GM18519 (cell line): ENCODE measurements around the gene PDE7B.
"Not testable (repeated sequence)": the region's sequence is repeated elsewhere in the genome, so short reads cannot be mapped to it uniquely, and the experiment has no call there.

ENCODE experiments used
- ATAC-seq: cut with Tn5 transposase; IDR thresholded peaks from one replicate; pipeline ENCODE4 v1.9.1; 2021; ENCODE audit warnings: mild to moderate bottlenecking, moderate library complexity; ENCODE audit not compliant: unreplicated experiment, low FRiP score

PDE7B gene

DNA sequence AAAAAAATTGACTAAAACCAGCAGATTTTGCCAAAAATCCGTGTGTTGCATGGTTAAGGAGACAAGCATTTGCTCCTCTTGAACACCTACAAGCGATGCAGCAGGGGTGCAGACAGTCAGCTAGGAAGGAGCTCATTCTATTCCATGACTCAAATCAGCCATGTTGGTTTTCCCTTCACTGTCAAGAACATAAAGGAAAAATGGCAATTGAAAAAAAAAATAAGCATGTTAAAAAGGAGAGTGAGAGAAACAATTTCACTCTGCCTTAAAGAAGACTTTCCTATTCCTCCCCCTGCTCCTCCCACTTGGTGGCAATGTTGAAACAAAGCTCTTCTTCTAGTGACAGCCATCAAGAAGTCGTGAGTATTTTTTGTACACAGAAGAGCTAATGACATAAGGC is 283.2 kb downstream of the PDE7B start:
- ATAC-seq, result no peak

DNA sequence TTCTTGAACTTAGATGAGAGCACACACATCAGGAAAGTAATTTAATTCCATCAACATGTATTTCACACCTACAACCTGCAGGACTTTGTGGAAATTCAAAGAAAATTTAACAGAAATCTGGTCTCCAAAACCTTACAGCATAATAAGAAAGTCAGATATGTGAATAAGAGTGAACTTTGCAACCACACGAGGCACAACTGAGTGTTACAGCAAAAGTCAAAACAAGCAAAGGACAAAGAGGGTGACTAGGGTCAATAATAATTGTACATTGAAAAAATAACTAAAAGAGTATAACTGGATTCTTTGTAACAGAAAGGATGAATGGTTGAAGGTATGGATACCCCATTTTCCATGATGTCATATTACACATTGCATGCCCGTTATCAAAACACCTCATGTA is 284.8 kb downstream of the PDE7B start:
- ATAC-seq, result no peak

DNA sequence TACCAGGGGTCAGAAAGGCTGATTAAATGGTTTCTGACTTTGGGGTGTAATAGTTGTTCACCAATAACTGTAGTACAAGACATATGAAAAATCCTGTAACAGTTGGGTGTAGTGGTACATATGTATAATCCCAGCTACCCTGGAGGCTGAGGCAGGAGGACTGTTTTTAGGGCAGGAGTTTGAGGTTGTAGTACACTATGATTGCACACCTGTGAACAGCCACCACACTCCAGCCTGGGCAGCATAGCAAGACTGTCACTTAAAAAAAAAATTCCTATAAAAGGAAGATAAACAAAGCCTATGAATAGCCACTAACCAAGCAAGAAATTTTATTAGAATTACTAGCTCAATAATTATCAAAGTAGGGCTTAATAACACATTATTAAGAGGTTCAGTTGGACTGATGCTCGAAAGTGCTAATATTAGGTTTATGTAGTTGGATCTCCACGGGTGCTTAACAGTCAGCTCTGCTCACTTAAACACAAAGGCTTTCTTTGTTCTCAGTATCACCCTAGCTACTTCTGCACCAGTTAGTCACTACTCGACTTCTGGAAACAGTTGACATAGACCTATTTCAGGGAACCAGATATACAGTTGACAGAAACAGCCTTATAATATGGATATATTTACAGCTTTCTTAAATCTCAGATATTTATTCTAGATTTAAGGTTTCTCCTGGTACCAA is 285.6 kb downstream of the PDE7B start:
- no peak for ATAC-seq

DNA sequence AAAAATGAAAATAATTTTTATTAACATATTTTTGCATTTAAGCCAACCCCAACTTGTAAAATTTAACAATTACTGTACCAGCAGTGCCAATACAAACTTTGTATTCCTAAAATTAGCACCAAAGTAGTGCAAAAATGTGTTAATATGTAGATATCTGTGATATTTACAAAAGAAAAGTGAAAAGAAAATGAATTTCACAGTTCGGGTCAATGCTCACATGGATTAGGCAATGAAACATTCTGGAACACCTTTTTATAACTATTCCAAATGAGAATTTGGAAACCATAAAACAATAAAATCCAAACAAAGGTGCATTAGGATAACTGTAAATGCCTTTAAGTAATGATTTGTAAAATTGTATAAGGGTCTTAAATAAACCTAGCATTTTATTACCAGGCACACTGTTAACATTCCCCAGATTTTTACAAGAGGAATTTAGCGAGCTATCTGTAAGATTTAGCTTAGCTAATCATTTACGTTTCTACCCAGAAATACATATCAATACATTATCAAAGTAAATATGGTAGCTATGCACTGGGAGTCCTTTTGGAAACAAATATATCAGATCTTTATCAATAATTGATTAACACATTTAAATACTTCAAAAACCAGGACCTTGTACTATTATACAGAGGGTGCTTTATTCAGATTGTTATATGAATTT is 286.4 kb downstream of the PDE7B start:
- no peak for ATAC-seq

DNA sequence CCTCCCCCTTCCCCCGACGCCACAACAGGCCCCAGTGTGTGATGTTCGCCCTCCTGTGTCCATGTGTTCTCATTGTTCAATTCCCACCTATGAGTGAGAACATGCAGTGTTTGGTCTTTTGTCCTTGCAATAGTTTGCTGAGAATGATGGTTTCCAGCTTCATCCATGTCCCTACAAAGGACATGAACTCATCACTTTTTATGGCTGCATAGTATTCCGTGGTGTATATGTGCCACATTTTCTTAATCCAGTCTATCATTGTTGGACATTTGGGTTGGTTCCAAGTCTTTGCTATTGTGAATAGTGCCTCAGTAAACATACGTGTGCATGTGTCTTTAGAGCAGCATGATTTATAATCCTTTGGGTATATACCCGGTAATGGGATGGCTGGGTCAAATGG is 287.6 kb downstream of the PDE7B start:
- not testable (repeated sequence) for ATAC-seq

DNA sequence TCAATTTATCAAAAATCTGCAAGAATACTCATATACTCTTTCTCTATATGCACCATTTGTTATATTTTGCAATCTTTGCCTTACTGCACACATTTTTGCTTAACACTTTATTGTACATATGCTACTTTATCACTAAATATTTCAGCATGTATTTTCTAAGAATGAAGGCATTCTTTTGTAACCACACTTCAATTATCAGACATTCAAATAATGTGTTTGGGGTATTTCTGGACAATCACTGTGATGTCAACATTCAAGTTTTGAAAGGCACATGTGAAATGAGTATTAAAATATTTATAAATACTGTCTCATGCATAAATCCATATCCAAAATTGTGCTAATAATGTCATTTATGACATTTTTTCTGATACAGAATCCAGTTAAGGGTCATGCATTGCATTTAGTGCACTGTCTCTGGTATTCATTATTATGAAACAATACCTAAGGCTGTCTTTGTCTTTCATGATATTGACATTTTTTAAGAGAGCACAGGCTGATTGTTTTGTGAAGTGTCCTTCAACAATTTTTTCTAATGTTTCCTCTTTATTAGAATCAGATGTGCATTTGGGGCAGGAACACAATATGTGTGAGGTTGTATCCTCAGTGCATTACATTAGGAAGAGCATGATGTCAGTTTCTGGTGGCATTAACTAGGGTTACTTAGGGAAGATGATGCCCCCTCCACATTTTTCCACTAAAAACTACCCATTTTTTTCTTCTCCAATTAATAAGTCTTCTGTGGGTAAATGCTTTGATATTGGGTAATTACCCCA is 292.9 kb downstream of the PDE7B start:
- ATAC-seq, result no peak

DNA sequence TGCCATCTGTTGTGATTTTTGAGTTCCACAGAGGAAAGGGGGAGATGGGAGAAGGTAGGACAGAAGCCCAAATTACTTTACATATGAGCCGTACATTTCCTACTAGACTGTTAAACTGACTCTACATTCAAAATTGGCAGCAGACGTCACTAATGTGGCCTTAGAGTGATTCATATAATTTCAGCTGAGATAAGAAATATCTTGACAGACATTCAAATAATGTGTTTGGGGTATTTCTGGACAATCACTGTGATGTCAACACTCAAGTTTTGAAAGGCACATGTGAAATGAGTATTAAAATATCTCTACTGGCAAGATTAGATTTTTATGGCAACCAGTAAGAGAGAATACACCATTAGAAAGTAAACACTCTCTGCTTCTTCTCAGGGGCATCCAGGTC is 294.6 kb downstream of the PDE7B start:
- no peak for ATAC-seq

DNA sequence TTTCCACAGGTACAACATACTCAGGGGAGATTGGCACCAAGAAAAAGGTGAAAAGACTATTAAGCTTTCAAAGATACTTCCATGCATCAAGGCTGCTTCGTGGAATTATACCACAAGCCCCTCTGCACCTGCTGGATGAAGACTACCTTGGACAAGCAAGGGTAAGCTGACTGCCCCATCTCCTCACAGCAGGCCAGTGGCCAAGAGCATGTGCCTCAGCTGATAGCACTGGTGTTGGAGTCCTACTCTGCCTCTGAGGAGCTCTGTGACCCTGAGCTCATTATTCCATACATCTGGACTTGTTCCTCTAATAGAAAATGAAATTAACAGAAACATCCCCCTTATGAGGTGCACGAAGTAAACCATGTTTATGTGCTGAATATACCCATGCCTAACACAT is 295.8 kb downstream of the PDE7B start:
- no peak for ATAC-seq

DNA sequence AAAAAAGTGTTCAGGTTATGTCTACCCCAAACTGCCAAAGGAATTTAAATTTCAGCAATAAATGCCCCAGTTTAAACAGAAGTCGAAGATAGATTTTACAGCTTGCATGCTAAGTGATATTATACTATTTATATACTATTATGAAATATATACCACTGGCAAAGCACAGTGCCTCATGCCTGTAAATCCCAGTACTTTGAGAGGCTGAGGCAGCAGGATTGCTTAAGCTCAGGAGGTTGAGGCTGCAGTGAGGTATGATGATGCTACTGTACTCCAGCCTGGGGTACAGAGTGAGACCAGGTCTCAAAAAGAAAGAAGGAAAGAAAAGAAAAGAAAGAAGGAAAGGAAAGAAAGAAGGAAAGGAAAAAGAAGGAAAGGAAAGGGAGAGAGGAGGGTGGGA is 296.6 kb downstream of the PDE7B start:
- no peak for ATAC-seq

DNA sequence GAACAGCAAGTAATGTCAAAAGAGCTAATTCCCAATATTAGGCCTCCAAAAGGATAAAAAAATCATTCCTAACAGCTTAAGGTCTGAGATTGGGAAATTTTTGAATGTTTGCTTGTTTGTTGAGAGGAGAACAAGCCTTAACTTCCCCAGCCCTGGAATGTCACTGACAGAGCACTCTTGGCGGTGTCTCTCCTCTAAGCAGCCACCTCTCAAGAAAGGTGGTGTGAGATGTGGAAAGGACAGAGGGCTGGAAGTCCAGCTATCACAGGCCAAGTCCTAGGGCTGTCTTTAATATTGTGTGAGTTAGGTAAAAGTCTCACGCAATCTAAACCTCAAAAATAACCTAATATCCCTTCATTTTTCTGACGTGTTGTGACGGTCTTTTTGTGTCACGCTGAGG is 297.0 kb downstream of the PDE7B start:
- no peak for ATAC-seq

DNA sequence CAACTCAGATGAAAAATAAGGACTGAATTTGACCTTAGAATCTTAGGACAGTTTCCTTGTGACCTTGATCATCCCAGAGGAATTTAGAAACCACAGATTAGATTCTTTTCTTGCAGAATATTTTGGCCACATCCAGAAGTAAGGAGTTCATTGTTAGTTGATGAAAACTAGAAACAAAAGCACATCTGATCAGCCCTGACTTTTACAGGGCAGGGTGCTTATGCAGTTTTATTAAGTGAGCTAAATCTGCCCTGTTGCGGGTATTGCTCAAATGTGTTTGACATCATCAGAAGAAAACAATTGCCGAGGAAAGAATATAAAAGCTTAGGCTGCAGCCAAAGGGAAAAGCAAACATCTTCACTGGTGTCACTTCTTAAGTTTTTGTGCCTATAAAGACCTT is 297.8 kb downstream of the PDE7B start:
- no peak for ATAC-seq

DNA sequence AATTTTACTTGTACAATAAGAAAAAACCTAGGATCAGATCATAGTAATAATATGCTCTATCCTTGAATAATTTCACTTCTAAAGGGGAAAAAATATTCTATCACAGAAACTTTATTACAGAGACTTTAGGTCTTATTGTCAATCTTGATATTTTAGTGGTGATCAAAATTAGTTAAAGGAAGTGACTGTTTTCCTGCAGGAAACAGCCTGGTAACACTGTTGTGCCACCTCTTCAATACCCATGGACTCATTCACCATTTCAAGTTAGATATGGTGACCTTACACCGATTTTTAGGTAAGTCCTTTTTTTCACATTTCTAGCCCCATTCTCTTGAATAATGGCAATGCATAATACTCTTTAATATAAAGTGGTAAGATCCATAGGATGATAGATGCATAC is 299.5 kb downstream of the PDE7B start:
- ATAC-seq, result no peak

DNA sequence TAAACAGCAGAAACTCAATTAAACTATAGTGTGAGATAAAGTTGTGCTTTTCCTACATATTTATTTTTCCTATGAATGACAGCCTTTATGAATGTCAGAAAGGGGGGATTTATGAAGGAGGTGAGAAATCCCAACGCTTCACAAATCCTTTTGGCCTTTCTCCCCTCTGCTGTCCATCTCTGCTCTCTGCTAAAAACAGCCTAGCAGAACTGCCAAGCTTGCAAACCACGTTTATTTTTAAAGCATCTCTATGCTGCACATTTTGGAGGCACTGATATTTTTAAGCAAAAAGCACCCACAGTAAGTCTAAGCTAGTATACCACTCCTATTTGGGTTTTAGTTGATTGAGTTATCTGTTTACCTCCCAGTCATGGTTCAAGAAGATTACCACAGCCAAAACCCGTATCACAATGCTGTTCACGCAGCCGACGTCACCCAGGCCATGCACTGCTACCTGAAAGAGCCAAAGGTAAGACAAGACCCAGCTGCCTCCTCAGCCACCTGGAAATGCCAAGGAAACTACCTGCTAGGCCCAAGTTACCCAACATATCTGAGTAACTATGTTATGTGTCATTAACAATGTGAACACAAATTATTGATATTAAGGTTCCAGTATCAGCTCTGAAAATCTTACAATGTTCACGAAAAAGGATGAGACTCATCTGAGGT is 302.3 kb downstream of the PDE7B start:
- ATAC-seq, result no peak

DNA sequence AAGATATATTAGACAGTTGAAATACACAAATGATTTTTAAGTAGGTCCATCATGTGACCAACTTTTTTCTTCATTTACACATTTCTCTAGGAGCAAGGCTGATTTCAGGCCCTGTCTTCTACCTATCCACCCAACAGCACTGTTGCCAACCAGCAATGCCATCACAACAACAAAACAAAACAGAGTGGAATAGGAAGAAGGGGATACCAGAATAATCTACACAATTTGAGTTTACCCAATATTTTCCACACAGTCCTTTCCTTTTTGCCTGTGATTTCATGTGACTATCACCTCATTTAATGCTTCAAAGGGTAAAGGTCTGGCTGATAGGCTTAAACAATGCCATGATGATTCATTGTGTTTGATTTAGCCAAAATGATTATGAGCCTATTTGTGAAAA is 303.7 kb downstream of the PDE7B start:
- ATAC-seq, result no peak

DNA sequence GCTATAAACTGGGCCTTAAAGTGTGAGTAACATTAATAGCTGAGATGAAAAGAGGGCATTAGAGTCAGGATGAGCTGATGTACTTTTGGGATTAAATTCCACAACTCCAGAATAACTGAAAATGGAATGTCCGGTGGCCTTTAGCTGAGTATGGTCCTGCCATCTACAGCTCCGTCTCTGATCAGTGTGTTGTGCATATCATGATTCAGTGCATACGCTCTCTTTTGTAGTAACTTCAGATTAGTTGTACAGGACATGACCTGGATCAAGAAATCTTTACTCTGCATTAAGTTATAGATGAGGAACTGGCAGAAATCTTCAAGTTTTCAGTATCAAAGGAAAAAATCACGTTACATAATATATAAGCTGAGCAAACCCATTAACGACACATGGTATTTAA is 306.2 kb downstream of the PDE7B start:
- no peak for ATAC-seq

DNA sequence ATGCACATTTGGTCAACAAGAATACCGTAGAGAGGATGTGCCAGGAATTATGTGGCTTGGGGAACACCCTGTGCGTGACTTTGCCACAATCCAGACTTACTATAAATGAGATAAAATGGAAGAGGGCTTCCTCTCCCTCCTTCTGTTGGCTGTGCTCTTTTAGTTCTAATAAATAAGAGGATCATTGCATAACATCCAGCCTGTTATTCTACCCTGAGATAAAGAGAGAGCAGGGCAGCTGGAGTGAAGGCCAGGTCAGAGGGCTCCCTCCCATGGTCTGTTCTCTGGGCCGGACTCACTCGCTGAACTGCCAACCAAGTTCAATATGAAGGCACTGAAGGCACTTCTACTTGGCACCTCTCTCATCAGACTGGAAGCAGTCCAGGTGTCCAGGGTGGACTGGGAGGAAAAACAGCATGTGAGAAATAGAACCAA is 306.9 kb downstream of the PDE7B start:
- no peak for ATAC-seq

DNA sequence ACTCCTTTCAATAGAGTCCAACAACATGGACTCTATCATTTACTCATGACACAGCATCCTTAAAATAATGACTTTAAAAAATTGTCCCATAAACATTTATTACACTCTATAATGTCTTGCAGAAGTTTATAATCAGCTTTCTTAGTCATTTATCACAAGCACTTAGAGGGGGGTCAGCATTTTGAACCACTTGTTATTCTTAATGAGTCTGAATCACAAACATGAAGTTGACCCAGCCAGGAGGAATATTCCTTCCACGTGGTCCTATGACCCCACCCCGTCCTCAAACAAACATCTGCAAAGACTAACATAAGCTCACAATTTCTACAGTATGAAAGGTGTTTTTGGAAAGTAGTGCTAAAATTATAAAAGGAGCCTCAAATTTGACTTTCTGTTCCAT is 307.5 kb downstream of the PDE7B start:
- ATAC-seq, result no peak

DNA sequence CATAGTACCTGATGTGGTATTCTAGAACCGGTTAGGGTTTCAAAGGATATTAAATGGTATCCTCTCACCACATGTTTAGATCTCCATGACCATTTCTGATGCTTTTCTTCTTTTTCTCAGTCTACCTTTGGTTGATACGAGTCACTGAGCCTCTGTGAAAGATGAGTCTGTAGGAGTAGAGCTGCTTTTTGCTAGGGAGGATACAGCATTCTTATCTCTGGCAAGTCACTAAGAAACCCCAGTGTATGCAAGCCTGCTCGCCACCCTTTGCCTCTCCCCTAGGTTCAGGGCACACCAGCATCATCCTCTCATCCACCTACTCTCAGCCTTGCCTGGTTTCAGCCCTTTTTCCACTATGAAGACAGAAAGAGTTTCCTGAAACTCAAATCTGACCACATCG is 308.7 kb downstream of the PDE7B start:
- no peak for ATAC-seq

DNA sequence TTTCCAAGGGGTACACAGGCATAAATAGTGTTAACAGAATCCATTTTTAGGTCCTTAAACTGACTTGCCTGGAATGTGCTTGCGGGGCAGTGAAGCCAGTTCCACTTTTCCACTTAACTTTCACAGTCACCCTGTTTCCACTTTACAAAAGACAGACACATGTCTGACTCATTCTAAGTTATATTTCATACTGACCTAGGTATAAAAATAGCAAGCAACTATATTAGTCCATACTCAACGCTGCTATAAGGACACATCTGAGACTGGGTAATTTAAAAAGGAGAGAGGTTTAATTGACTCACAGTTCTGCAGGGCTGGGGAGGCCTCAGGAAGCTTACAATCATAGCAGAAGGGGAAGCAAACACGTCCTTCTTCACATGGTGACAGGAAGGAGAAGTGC is 310.4 kb downstream of the PDE7B start:
- no peak for ATAC-seq

DNA sequence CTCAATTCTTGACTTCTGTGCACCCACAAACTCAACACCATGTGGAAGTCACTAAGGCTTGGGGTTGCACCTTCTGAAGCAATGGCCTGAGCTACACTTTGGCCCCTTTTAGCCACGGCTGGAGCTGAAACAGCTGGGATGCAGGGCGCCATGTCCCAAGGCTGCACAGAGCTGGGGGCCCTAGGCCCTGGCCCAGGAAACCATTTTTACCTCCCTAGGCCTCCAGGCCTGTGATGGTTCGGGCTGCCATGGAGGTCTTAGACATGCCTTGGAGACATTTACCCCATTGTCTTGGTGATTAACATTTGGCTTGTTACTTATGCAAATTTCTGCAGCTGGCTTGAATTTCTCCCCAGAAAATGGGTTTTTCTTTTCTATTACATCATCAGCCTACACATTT is 311.8 kb downstream of the PDE7B start:
- no peak for ATAC-seq

DNA sequence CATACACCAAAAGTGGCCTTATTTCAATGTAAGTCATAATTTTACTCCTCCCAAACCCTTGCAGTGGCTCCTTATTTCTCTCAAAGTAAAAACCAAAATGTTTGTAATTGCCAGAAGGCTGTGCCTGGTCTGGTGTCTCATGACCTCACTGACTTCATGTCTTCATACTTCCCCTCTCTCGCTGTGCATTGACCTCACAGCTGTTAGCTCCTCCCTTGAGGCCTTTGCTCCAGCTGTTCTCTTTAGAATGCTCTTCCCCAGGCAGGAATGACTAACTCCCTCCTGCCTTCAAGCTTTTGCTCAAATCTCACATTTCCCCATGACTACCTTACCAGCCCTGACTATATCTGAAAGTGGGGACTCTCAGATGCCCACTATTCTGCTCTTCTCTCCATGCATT is 315.3 kb downstream of the PDE7B start:
- ATAC-seq, result no peak
